GM19455 (cell line): ENCODE results near the gene ASAP2.

Source experiments
- ATAC-seq: cut with Tn5 transposase; IDR thresholded peaks from one replicate; pipeline ENCODE4 v1.9.1; 2021; ENCODE audit not compliant: unreplicated experiment

ASAP2 gene

DNA sequence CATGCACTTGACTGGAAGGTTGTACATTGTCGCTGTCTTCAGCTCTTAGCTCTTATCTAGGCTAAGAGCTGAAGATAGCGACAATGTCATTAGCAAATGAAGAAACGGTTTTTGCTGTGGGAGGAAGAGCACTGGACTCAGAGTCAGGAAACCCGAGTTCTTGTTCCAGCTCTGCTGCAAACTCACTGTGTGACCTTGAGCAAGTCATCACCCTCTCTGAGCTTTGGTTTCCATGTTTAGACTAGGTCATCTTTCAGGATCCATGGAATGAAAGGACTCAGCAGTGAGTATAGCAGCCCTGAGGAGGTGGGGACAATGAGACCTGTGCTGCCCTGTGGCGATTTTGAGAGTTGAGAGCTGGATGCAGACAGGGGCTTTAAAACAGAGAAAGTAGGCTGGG is 85.3 kb downstream of the ASAP2 start:
- no peak for ATAC-seq

DNA sequence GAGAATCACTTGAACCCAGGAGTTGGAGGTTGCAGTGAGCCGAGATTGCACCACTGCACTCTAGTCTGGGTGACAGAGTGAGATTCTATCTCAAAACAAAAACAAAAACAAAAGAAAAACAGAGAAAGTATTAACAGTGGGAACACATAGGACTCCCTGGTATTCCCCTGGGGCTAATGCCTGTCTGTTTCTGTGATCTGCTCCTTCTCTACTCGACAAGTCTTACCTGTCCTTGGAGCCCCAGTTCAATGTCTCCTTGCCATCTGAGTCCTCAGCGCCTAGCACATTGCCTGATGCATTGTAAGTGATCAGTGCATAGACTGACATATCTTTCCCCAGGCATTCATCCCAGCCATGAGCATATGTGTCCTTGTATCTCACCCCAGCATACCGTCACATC is 85.8 kb downstream of the ASAP2 start:
- no peak for ATAC-seq

GRCh38 chr2:9294764-9295163 is 88.2 kb downstream of the ASAP2 start:
- no peak for ATAC-seq

GRCh38 chr2:9296559-9296958 is 89.9 kb downstream of the ASAP2 start:
- ATAC-seq = no peak

- ATAC-seq = no peak
These were observed 90.5 kb downstream of the ASAP2 start for GRCh38 chr2:9297156-9297555.

GRCh38 chr2:9297807-9298206 is 91.2 kb downstream of the ASAP2 start:
- no peak for ATAC-seq

DNA sequence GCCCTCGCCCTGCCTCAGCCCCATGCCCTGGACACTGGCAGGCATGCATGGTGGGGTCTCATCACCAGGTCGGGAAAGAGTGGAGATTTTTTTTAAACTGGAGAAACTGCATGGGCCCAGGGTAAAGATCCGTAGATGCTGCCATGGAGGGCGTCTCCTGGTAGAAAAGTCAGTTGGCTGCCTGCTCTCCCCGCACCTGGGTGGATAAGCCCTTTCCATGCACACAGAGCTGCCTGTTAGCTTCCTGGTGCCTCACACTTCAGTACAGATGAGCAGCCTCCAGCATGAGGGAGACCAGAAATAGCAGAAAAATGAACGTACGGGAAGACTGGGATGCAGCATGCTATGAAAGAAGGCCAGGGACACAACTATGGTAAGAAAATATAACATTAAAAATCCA is 92.0 kb downstream of the ASAP2 start:
- ATAC-seq = no peak

DNA sequence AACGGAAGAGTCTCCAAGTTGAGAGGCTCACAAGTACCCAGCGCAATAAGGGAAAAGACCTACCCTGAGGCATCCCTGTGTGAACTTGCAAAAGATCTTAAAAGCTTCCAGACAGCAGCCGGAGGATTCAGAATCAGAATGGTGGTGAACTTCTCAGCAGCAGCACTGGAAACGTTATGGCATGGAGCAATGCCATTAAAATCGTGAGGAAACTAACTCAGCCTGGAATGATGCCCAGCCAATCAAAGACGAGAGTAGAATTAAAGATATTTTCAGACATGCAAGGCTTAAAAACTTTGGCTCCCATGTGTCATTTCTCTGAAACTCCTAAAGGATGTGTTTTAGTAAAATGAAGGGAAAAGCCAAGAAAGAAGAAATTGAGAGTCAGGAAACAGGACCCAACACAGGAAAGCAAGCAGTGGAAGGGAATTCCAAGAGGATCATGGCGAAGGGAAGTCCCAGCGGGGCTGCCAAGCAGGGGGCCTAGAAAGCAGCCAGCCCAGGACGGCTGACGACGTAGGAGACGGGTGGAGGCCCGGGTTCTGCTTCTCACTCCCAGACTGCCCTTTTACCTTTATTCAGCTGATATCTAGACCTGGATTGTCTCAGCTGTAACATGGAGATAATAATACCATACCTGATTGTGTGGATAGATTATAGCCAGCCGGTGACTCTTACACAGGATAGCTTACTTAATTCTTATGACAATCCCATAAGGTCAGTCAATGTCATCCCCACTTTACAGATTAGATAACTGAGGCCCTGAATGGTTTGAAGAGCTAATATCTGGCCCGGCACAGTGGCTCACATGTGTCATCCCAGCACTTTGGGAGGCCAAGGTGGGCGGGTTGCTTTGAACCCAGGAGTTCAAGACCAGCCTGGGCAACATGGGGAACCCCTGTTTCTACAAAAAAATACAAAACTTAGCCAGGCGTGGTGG is 92.8 kb downstream of the ASAP2 start:
- ATAC-seq = no peak

DNA sequence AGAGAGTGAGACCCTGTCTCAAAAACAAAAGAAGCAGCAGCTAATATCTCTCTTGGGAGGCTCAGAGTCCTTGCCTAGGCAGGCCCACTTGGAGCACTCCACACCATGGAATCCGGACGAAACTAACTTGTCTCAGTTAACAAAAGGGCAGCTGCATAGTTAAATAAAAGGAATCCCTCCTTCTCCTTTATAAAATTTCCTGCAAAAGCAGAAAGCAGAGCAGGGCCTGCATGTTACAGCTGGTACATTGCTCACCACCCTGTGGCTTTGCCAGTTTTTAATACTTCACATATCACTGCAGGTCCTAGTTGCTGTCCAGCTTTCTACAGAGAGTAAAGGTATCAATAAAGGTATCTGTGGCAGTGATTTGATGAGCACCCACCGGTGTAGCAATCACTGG is 93.6 kb downstream of the ASAP2 start:
- no peak for ATAC-seq

DNA sequence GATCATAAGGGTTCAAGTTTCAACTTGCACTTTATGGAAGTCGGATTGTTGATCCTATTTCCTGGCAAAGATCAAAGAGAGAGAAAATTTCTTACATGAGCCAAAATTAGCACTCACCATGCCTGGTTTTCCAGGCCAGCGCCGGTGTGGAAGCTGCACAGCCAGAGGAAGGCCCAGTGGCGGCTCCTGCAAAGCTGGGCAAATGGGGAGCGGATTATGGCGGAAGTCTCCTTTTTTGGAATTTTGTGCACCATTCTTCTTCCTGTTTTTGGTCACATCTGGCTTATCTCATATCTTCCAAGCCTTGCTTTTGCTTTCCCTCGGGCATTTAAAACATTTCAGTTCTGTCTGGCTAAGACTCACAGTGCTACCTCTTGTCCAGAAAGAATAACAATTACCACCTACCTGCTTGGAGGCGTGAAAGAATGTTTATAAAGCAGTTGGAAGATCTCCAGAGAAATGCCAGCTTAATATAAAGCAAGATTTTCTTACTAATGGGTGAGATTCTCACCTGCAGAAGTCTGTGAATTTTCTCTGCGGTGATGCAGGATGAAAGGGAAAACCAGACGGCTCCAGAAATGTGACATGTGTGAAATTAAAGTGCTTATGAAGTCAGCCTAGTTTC is 94.3 kb downstream of the ASAP2 start:
- no peak for ATAC-seq

- ATAC-seq = no peak
These were observed 96.1 kb downstream of the ASAP2 start for GRCh38 chr2:9302755-9303154.

DNA sequence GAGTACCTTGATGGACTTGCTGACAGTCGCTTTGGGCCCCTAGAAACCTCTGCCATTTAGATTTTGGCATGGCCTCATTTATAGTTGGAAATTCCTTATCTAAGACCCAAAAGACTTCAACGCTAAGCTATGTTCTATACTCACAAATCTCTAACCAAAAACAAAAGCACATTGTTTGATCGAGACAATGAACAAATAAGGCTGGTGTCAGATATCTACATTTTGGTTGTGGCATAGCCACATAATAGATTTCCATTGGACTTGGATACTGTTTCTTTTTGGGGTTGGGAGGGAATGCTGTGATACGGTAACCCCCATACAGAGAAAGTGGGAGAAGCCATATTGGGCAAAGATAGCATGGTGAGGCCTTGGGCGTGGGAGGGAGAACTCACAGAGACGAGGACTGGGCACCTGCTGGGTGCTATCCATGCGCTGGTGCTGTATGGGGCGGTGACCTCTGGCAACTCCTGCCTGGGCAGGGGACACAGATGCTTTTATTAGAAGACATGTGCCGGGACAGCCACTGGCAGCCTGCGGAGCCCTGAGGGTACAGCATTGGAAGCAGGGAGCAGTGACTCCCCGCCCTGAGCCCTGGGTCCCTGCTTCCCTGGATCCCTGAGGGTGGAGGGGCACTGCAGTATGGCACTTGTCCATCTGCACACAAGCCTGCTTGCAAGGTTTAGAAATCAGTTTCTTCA is 97.1 kb downstream of the ASAP2 start:
- ATAC-seq = no peak

DNA sequence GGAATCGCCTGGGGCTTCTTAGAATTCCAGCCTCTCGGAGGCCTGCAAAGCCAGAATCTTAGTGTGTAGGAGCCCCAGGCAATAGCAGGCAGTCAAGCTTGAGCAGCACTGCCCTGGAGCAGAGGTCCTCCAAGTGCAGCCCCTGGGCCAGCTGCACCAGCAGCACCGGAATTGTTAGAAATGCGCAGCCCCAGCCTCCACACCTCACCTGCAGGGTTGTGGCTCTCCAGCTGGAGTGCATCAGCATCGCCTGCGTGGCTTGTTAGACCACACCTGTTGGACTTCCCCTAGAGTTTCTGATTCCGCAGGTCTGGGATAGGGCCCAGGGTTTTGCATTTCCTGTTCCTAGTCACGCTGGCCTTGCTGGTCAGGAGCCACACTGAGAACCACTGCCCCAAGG is 100.3 kb downstream of the ASAP2 start:
- no peak for ATAC-seq

DNA sequence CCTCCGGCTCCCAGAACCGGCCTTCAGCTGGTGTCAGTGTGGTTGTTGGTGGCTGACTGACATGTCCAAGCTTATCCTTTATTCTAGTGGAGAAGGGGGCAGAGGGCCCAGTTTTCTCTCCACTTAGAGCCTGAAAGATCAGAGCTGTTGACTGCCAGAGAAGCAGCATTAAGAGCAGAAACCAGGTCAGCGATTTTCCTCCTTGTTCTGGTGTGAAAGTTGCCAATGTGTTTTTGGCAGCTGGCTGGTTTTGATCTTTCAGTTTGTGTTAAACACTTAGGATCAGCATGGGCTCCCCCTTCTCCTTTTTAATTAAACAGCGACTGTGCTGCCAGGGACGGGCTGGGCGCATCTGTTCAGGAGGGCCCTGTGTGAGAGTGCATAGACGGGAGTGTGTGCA is 100.9 kb downstream of the ASAP2 start:
- ATAC-seq = no peak

GRCh38 chr2:9308186-9308955 is 101.8 kb downstream of the ASAP2 start:
- no peak for ATAC-seq

GRCh38 chr2:9309147-9309546 is 102.5 kb downstream of the ASAP2 start:
- no peak for ATAC-seq

GRCh38 chr2:9310377-9310776 is 103.8 kb downstream of the ASAP2 start:
- ATAC-seq = no peak

GRCh38 chr2:9310798-9311197 is 104.2 kb downstream of the ASAP2 start:
- ATAC-seq = no peak

DNA sequence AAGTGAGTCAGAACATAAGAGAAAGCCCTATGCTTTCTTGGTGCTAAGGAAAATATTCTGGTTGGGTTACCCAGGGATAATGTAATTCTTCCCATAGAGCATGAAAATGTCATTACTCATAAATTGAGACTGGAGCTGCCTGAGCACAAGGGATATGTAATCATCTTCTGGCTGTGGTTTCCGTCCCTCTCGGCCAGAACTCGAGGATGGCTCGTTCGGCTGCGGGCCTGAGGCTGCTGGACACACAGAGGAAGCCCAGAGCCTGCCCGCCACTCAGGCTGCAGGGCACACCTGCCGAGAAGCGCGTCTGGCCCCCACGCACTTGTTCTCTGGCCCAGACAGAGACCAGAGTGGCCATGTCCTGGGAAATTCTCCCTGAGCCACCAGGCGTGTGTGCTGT is 104.9 kb downstream of the ASAP2 start:
- ATAC-seq = no peak

DNA sequence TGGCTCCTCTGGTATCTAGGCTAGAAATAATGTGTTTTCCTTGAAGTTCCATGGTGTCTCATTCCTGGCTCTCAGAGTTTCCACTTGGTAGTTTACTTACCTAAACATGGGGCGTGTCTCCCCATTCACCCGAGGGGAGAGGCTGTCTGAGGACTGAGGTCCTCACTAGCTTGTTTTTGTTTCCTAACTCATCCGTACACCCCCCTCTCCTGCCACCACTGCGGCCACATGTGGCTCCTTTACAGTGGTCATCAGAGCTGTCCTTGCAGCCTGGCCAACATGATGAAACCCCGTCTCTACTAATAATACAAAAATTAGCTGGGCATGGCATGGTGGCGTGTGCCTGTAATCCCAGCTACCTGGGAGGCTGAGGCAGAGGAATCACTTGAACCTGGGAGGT is 106.0 kb downstream of the ASAP2 start:
- no peak for ATAC-seq

DNA sequence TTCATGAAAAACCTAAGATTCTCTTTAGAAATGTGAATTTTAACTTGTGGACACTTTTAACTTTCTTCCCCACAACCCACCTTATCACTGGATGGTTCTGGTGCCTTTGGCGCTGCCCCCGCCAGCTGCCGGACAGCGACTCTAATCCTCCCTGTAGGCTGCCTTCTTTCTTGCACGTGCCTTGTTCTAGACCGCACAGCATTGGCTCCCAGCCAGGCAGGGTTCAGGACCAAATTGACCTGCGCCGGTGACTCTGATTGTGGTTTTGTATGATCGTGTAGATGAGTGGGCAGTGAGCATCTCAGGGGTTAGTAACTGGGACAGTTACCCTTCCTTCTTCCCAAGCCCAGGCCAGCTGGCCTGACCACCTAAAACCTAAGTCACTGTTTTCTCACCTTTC is 106.8 kb downstream of the ASAP2 start:
- no peak for ATAC-seq
